ENCODE measurements around the gene SPARCL1. TPM values are rescaled to one million over a fixed set of nuclear protein-coding genes. Genes with fewer than 3 reads are reported as not detected.
"Not testable (repeated sequence)": the region's sequence is repeated elsewhere in the genome, so short reads cannot be mapped to it uniquely, and the experiment has no call there.

Gene SPARCL1
- total RNA-seq, 1 donor from 2014 or later: 369 TPM

DNA sequence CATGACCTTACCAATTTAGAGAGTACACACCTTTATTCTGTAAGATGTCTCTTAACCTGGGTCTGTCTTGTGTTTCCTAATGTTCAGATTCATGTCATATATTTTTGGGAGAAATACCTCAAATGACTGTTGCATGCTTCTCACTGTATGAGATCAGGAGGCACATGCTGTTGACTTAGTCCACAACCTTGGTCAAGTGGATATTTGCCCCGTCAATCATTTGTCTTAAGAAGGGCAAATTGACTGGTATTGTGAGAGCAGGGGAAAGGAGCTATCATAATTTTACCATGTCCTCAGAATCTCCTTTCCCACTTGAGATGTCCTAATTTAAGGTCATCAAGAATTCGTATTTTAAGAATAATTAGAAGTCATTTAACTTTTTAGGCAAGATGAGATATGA, 95.8 kb downstream of the SPARCL1 start:
- no peak for ATAC-seq
- H3K27me3 ChIP-seq: no peaks in the 10 kb centered on the region
- H3K4me1 ChIP-seq: no peaks in the 10 kb centered on the region
- intact Hi-C loops (cut with DNase I): no loop called here
- TF ChIP-seq, protein P1, sequence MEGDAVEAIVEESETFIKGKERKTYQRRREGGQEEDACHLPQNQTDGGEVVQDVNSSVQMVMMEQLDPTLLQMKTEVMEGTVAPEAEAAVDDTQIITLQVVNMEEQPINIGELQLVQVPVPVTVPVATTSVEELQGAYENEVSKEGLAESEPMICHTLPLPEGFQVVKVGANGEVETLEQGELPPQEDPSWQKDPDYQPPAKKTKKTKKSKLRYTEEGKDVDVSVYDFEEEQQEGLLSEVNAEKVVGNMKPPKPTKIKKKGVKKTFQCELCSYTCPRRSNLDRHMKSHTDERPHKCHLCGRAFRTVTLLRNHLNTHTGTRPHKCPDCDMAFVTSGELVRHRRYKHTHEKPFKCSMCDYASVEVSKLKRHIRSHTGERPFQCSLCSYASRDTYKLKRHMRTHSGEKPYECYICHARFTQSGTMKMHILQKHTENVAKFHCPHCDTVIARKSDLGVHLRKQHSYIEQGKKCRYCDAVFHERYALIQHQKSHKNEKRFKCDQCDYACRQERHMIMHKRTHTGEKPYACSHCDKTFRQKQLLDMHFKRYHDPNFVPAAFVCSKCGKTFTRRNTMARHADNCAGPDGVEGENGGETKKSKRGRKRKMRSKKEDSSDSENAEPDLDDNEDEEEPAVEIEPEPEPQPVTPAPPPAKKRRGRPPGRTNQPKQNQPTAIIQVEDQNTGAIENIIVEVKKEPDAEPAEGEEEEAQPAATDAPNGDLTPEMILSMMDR (IDR thresholded peaks at IDR 0.05): no peak
- peaks cover 3% of the 10 kb centered on the region for H3K36me3 ChIP-seq
- H3K9me3 ChIP-seq: no peaks in the 10 kb centered on the region
- no peak overlapping the region for H3K27ac ChIP-seq
- DNase-seq: no peak
- no peak overlapping the region for H3K4me3 ChIP-seq

DNA sequence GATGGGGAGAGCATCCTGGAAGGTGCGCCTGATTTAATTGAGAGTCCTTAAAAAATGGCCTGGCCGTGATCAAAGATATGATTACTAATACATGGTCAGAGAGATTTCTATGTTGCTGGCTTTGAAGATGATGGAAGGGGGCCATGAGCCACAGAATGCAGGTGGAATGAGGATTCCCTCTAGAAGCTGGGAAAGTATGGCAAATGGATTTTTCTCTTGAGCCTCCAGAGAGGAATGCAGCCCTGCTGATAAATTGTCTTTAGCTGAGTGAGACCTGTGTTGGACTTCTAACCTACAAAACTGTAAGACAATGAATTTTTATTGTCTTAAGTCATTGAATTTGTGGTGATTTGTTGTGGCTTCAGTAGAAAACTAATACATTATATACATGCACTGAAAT, 99.1 kb downstream of the SPARCL1 start:
- DNase-seq (no peak), ATAC-seq (no peak)
- peaks cover 3% of the 10 kb centered on the region for H3K4me1 ChIP-seq
- H3K4me3 ChIP-seq: no peak overlapping the region
- intact Hi-C loops (cut with DNase I): no loop called here
- TF ChIP-seq, protein P1 (IDR thresholded peaks at IDR 0.05): no peak
- no peaks in the 10 kb centered on the region for H3K9me3 ChIP-seq
- no peak overlapping the region for H3K27ac ChIP-seq
- no peaks in the 10 kb centered on the region for H3K27me3 ChIP-seq
- no peaks in the 10 kb centered on the region for H3K36me3 ChIP-seq

- Histone ChIP-seq H3K4me1 (peaks cover 13% of the 10 kb centered on the region), H3K4me3 (no peak overlapping the region), H3K27ac (no peak overlapping the region), H3K36me3 (no peaks in the 10 kb centered on the region), H3K27me3 (no peaks in the 10 kb centered on the region), H3K9me3 (no peaks in the 10 kb centered on the region)
- TF ChIP-seq, protein P1 (IDR thresholded peaks at IDR 0.05): no peak
- DNase-seq (no peak), ATAC-seq (no peak)
- intact Hi-C loops (cut with DNase I): no loop called here
Measured at GRCh38 chr4:87428979-87429378, 100.2 kb downstream of the SPARCL1 start.

GRCh38 chr4:87427518-87427868, 101.7 kb downstream of the SPARCL1 start:
- intact Hi-C loops (cut with DNase I): no loop called here
- no peaks in the 10 kb centered on the region for H3K9me3 ChIP-seq
- peaks cover 22% of the 10 kb centered on the region for H3K4me1 ChIP-seq
- DNase-seq (no peak), ATAC-seq (no peak)
- no peaks in the 10 kb centered on the region for H3K36me3 ChIP-seq
- H3K27ac ChIP-seq: no peak overlapping the region
- H3K27me3 ChIP-seq: no peaks in the 10 kb centered on the region
- no peak overlapping the region for H3K4me3 ChIP-seq
- TF ChIP-seq, protein P1 (IDR thresholded peaks at IDR 0.05): no peak

DNA sequence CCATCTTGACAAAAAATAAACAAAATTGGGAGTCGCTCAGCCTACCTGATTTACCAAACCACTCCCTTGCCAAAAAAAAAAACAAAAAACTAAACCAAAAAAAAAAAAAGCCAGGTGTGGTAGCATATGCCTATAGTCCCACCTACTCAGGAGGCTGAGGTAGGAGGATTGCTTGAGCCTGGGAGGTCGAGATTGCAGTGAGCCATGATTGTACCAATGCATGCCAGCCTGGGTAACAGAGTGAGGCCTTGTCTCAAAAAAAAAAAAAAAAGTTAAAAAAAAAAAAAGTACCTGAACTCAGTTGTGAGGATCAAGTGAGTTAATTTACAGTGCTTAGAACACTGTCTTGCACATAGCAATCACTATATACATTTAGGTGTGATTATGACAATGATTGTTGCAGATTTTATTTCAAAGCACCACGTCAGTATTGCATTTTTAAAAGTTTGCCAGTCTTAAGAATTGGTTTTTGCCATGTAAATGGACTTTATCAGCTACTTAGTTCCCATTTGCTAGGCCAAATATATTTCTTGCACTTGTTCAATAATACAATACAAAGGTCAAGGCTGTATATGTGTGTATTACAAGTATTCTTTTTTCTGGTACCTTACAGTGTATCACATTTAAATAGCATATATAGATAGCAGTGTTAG, 102.2 kb downstream of the SPARCL1 start:
- peaks cover 22% of the 10 kb centered on the region for H3K4me1 ChIP-seq
- H3K27me3 ChIP-seq: no peaks in the 10 kb centered on the region
- no peaks in the 10 kb centered on the region for H3K36me3 ChIP-seq
- no peak for DNase-seq
- intact Hi-C loops (cut with DNase I): no loop called here
- H3K27ac ChIP-seq: no peak overlapping the region
- TF ChIP-seq, protein P1 (IDR thresholded peaks at IDR 0.05): no peak
- ATAC-seq: no peak
- H3K4me3 ChIP-seq: no peak overlapping the region
- H3K9me3 ChIP-seq: no peaks in the 10 kb centered on the region

- DNase-seq: no peak
- intact Hi-C loops (cut with DNase I): no loop called here
- no peaks in the 10 kb centered on the region for H3K36me3 ChIP-seq
- H3K27ac ChIP-seq: no peak overlapping the region
- peaks cover 30% of the 10 kb centered on the region for H3K4me1 ChIP-seq
- H3K9me3 ChIP-seq: no peaks in the 10 kb centered on the region
- TF ChIP-seq, protein P1 (IDR thresholded peaks at IDR 0.05): no peak
- no peak for ATAC-seq
- H3K27me3 ChIP-seq: no peaks in the 10 kb centered on the region
- H3K4me3 ChIP-seq: no peak overlapping the region
Measured at GRCh38 chr4:87425711-87426110, 103.5 kb downstream of the SPARCL1 start.

DNA sequence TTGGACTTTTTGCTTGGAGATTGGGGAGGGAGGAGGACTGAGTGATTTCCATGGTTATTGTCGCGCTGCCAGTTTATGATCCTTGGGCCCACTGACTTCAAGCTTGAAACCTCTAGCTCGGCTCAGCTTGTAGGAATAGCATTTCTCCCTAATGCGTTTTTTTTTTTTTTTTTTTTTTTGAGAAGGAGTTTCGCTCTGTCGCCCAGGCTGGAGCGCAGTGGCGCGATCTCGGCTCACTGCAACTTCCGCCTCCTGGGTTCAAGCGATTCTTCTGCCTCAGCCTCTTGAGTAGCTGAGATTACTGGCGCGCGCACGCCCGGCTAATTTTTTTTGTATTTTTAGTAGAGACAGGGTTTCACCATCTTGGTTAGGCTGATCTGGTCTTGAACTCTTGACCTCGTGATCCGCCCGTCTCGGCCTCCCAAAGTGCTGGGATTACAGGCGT, 105.1 kb downstream of the SPARCL1 start:
- peaks cover 30% of the 10 kb centered on the region for H3K4me1 ChIP-seq
- H3K9me3 ChIP-seq; H3K27ac ChIP-seq; intact Hi-C loops (cut with DNase I); ATAC-seq; H3K36me3 ChIP-seq; DNase-seq; H3K27me3 ChIP-seq: not testable (repeated sequence)
- H3K4me3 ChIP-seq: peak overlapping the region; percentile 94
